ENCODE measurements around the gene ZMAT5.

ZMAT5 gene

DNA sequence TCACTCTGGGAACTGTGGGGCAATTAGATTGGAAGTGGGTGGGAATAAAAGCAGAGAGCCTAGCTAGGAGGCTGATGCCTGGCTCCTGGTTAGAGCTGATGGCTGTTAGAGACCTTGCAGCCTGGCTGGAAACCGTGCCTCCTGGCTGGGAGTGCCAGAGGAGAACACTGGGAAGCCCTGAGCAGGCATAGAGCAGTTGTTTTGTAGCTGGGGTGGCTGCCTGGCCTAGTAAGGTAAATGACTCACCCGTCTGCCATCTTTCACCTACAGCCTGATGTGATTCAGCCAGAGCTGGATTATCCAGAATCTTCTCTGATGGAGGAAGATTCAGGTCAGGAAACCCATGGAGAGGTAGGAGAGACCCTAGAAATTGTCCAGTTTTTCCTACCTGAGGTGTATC is 6.4 kb upstream of the ZMAT5 start:
- Histone ChIP-seq H3K27me3 (ENCODE audit: insufficient read depth, low read length, poor library complexity) (no peaks in the 10 kb centered on the region), H4K5ac (ENCODE audit: low read length) (no peak overlapping the region), H3K4me1 (ENCODE audit: control insufficient read depth, low read depth, low read length) (peaks cover under 1% of the 10 kb centered on the region), H4K8ac (ENCODE audit: low read depth, low read length) (no peak overlapping the region), H2BK5ac (ENCODE audit: low read length) (no peak overlapping the region), H3K36me3 (ENCODE audit: control insufficient read depth, insufficient read depth, low read length) (no peaks in the 10 kb centered on the region), H2BK120ac (ENCODE audit: low read depth, low read length) (no peak overlapping the region), H3K56ac (ENCODE audit: low read length) (no peak overlapping the region), H3K18ac (ENCODE audit: low read length) (no peak overlapping the region), H3K4me2 (ENCODE audit: low read length) (no peak overlapping the region), H3K23ac (ENCODE audit: low read length) (no peak overlapping the region), H2AK5ac (ENCODE audit: low read length) (no peak overlapping the region), H3K4me3 (ENCODE audit: low read length) (no peak overlapping the region), H3K79me1 (ENCODE audit: low read length) (peaks cover 3% of the 10 kb centered on the region), H3K4ac (ENCODE audit: low read depth, low read length) (no peak overlapping the region), H3K27ac (ENCODE audit: low read depth, low read length) (no peak overlapping the region), H3K79me2 (ENCODE audit: control insufficient read depth, insufficient read depth, low read length) (peaks cover 1% of the 10 kb centered on the region), H2BK15ac (replicated peaks; ENCODE audit: low read depth) (no peak overlapping the region), H3K9ac (ENCODE audit: low read length) (no peak overlapping the region)
- WGBS (ENCODE audit: extremely low coverage, insufficient coverage, low lambda C conversion rate): no CpG with 5 or more reads among the region's 2 CpGs
- peak; percentile 77 for DNase-seq

DNA sequence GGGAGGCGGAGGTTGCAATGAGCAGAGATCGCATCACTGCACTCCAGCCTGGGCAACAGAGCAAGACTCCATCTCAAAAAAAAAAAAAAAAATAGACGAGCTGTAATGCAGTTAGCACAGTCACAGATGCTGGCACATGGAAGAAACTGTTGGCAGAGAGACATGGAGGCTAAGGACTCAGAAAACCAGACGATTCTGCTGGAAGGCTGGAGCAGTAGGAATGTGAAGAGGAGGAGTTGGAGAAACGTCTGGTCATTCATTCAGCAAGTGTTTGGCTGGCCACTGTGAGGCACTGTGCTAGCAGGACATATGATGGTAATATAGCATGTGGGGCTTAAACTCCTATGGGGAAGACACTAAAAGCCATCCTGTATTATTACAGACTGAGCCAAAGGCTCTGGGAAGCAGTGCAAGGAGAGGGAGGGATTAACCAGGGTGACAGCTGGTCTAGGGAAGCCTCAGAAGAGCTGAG is 5.4 kb upstream of the ZMAT5 start:
- no peak overlapping the region for H3K23ac ChIP-seq (ENCODE audit: low read length)
- H3K4me3 ChIP-seq (ENCODE audit: low read length): no peak overlapping the region
- H3K4me2 ChIP-seq (ENCODE audit: low read length): no peak overlapping the region
- H2BK5ac ChIP-seq (ENCODE audit: low read length): no peak overlapping the region
- H3K56ac ChIP-seq (ENCODE audit: low read length): no peak overlapping the region
- no peak overlapping the region for H2BK15ac ChIP-seq (replicated peaks; ENCODE audit: low read depth)
- no peak overlapping the region for H3K18ac ChIP-seq (ENCODE audit: low read length)
- H3K36me3 ChIP-seq (ENCODE audit: control insufficient read depth, insufficient read depth, low read length): no peaks in the 10 kb centered on the region
- peak; percentile 66 for DNase-seq
- H3K27me3 ChIP-seq (ENCODE audit: insufficient read depth, low read length, poor library complexity): no peaks in the 10 kb centered on the region
- H3K4me1 ChIP-seq (ENCODE audit: control insufficient read depth, low read depth, low read length): peaks cover 4% of the 10 kb centered on the region
- no peak overlapping the region for H2BK120ac ChIP-seq (ENCODE audit: low read depth, low read length)
- no peak overlapping the region for H2AK5ac ChIP-seq (ENCODE audit: low read length)
- H3K27ac ChIP-seq (ENCODE audit: low read depth, low read length): no peak overlapping the region
- no peak overlapping the region for H3K4ac ChIP-seq (ENCODE audit: low read depth, low read length)
- H4K8ac ChIP-seq (ENCODE audit: low read depth, low read length): no peak overlapping the region
- peaks cover 9% of the 10 kb centered on the region for H3K79me1 ChIP-seq (ENCODE audit: low read length)
- H4K5ac ChIP-seq (ENCODE audit: low read length): no peak overlapping the region
- H3K9ac ChIP-seq (ENCODE audit: low read length): no peak overlapping the region
- WGBS (ENCODE audit: extremely low coverage, insufficient coverage, low lambda C conversion rate): no CpG with 5 or more reads among the region's 5 CpGs
- peaks cover 10% of the 10 kb centered on the region for H3K79me2 ChIP-seq (ENCODE audit: control insufficient read depth, insufficient read depth, low read length)

DNA sequence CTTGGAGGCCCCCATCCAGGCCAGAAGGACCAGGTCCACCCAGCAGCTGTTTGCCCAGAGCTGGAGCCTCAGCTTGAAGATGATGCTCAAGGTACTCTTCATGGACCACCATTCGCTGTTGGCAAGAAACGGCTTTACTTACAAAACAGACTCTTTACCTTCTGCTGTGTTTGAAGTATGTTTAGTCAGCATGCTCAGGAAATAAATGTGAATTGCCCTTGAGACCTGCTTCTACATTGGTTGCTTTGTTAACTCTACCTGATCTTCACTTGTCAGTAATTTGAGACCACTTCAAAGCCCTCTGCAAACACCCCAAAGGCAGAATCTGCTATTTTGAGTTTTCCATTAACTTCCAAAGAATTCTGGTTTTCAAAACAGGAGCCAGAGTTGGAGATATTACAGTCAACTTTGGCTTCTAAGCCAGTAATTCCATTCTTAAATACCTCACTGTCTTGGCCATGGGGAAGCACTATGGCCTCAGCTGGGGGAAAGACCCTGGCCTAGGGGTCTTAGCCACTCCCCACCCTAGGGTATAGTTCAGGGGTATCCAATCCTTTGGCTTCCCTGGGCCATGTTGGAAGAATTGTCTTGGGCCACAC is 3.0 kb upstream of the ZMAT5 start:
- no peak for DNase-seq
- Histone ChIP-seq H3K36me3 (ENCODE audit: control insufficient read depth, insufficient read depth, low read length) (no peaks in the 10 kb centered on the region), H3K4me2 (ENCODE audit: low read length) (no peak overlapping the region), H3K4ac (ENCODE audit: low read depth, low read length) (no peak overlapping the region), H3K79me1 (ENCODE audit: low read length) (peaks cover 9% of the 10 kb centered on the region), H3K79me2 (ENCODE audit: control insufficient read depth, insufficient read depth, low read length) (peaks cover 10% of the 10 kb centered on the region), H3K23ac (ENCODE audit: low read length) (no peak overlapping the region), H2BK5ac (ENCODE audit: low read length) (no peak overlapping the region), H3K56ac (ENCODE audit: low read length) (no peak overlapping the region), H2AK5ac (ENCODE audit: low read length) (no peak overlapping the region), H3K9ac (ENCODE audit: low read length) (no peak overlapping the region), H2BK120ac (ENCODE audit: low read depth, low read length) (no peak overlapping the region), H4K5ac (ENCODE audit: low read length) (no peak overlapping the region), H3K4me3 (ENCODE audit: low read length) (no peak overlapping the region), H4K8ac (ENCODE audit: low read depth, low read length) (no peak overlapping the region), H3K27me3 (ENCODE audit: insufficient read depth, low read length, poor library complexity) (no peaks in the 10 kb centered on the region), H3K18ac (ENCODE audit: low read length) (no peak overlapping the region), H3K4me1 (ENCODE audit: control insufficient read depth, low read depth, low read length) (peaks cover 4% of the 10 kb centered on the region), H2BK15ac (replicated peaks; ENCODE audit: low read depth) (no peak overlapping the region), H3K27ac (ENCODE audit: low read depth, low read length) (no peak overlapping the region)
- no CpG with 5 or more reads among the region's 2 CpGs for WGBS (ENCODE audit: extremely low coverage, insufficient coverage, low lambda C conversion rate)

DNA sequence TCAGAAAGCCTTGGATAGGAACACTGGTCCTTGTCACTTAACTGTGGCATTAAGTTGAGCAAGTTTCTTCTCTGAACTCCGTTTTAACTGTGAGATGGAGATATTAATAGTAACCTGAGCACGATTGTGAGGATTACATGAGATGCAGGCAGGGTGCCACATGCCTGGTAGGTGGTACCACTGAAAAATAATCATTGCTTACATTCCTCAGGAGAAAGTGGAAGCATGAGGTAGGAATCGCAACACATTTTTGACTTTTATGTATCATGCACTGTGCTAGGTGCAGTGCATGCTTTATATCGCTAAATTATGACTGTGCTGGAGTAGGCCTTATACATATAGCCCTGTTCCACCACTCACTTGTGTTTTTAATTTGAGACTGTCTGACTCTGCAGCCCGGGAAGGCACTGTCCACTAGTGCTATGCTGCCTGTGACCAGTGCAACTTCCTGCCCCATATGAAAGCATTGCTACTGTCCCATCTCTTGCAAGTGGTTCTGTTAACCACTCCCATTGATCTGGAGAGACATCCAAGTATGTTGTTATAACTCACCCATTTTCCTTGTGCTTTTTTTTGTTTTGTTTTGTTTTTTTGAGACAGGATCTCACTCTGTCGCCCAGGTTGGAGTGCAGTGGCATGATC is 1.4 kb upstream of the ZMAT5 start:
- no peak overlapping the region for H3K27ac ChIP-seq (ENCODE audit: low read depth, low read length)

DNA sequence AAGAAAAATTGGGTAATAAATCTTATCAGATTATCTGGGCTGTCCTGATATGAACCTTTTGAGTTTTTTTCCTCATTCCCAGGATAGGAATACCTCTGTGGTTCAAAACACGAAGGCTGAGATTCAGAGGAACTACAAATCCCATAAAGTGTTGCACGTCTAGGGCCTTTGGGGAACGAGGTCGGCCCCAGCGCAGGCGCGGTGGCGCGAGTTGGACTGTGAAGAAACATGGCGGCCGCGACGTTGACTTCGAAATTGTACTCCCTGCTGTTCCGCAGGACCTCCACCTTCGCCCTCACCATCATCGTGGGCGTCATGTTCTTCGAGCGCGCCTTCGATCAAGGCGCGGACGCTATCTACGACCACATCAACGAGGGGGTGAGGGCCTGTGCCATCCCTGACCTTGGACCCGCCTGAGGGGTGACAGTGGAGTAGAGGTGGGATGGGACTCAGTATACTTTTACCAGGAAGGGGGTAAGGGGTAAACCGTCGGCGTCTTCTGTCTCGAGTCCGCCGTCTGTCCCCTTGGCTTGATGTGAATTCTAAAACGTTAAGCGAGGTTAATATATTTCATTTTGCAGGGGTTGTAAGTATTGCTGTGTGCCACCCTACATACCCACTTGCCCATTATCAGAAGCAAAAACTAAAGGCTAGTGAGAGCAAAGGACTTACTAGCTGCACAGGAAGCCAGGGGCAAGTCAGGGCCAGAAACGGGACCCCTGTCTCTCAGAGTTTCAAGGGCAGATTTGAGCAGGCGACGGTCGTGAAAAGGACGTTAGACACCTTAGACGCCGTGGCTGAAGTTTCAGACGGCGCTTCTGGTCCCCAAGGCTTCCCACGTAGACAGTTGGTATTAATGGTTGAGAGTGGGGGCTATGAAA is 604 bp upstream of the ZMAT5 start, which contains the start of gene UQCR10:
Gene UQCR10, plus strand, starts transcription at position 199 of the 881 bp plus-strand sequence. Its CDS starts 30 bp downstream, at position 229.
- H3K79me1 ChIP-seq (ENCODE audit: low read length): peaks cover 9% of the 10 kb centered on the region
- peak within 1 kb of the TSS; percentile 84 for H3K4me2 ChIP-seq (ENCODE audit: low read length)
- peaks cover 10% of the 10 kb centered on the region for H3K79me2 ChIP-seq (ENCODE audit: control insufficient read depth, insufficient read depth, low read length)
- WGBS (ENCODE audit: extremely low coverage, insufficient coverage, low lambda C conversion rate): no CpG with 5 or more reads among the region's 46 CpGs
- H2BK120ac ChIP-seq (ENCODE audit: low read depth, low read length): no peak within 1 kb of the TSS
- H4K8ac ChIP-seq (ENCODE audit: low read depth, low read length): no peak within 1 kb of the TSS
- H2BK15ac ChIP-seq (replicated peaks; ENCODE audit: low read depth): no peak within 1 kb of the TSS
- H3K23ac ChIP-seq (ENCODE audit: low read length): no peak within 1 kb of the TSS
- H3K18ac ChIP-seq (ENCODE audit: low read length): peak within 1 kb of the TSS; percentile 16
- no peaks in the 10 kb centered on the region for H3K27me3 ChIP-seq (ENCODE audit: insufficient read depth, low read length, poor library complexity)
- peak within 1 kb of the TSS; percentile 14 for H2BK5ac ChIP-seq (ENCODE audit: low read length)
- H3K4ac ChIP-seq (ENCODE audit: low read depth, low read length): peak within 1 kb of the TSS; percentile 76
- H2AK5ac ChIP-seq (ENCODE audit: low read length): no peak within 1 kb of the TSS
- peak; percentile 94 for DNase-seq
- H4K5ac ChIP-seq (ENCODE audit: low read length): peak within 1 kb of the TSS; percentile 23
- H3K4me3 ChIP-seq (ENCODE audit: low read length): peak within 1 kb of the TSS; percentile 74
- H3K9ac ChIP-seq (ENCODE audit: low read length): peak within 1 kb of the TSS; percentile 90
- peak within 1 kb of the TSS; percentile 95 for H3K56ac ChIP-seq (ENCODE audit: low read length)
- H3K4me1 ChIP-seq (ENCODE audit: control insufficient read depth, low read depth, low read length): peaks cover 4% of the 10 kb centered on the region
- H3K36me3 ChIP-seq (ENCODE audit: control insufficient read depth, insufficient read depth, low read length): no peaks in the 10 kb centered on the region
- H3K27ac ChIP-seq (ENCODE audit: low read depth, low read length): peak within 1 kb of the TSS; percentile 34

More for the DNA sequence above, 1.4 kb upstream of the ZMAT5 start:
- H4K8ac ChIP-seq (ENCODE audit: low read depth, low read length): no peak overlapping the region
- no peaks in the 10 kb centered on the region for H3K27me3 ChIP-seq (ENCODE audit: insufficient read depth, low read length, poor library complexity)
- H3K79me1 ChIP-seq (ENCODE audit: low read length): peaks cover 9% of the 10 kb centered on the region
- no peak overlapping the region for H2BK120ac ChIP-seq (ENCODE audit: low read depth, low read length)
- H2AK5ac ChIP-seq (ENCODE audit: low read length): no peak overlapping the region
- no peak overlapping the region for H3K18ac ChIP-seq (ENCODE audit: low read length)
- WGBS (ENCODE audit: extremely low coverage, insufficient coverage, low lambda C conversion rate): no CpG with 5 or more reads among the region's 6 CpGs
- peak overlapping the region; percentile 83 for H3K9ac ChIP-seq (ENCODE audit: low read length)
- no peak overlapping the region for H2BK5ac ChIP-seq (ENCODE audit: low read length)
- H3K4me2 ChIP-seq (ENCODE audit: low read length): peak overlapping the region; percentile 82
- H2BK15ac ChIP-seq (replicated peaks; ENCODE audit: low read depth): no peak overlapping the region
- H3K4me3 ChIP-seq (ENCODE audit: low read length): peak overlapping the region; percentile 62
- peak overlapping the region; percentile 95 for H3K56ac ChIP-seq (ENCODE audit: low read length)
- no peak overlapping the region for H3K23ac ChIP-seq (ENCODE audit: low read length)
- H3K36me3 ChIP-seq (ENCODE audit: control insufficient read depth, insufficient read depth, low read length): no peaks in the 10 kb centered on the region
- peaks cover 4% of the 10 kb centered on the region for H3K4me1 ChIP-seq (ENCODE audit: control insufficient read depth, low read depth, low read length)
- H3K79me2 ChIP-seq (ENCODE audit: control insufficient read depth, insufficient read depth, low read length): peaks cover 10% of the 10 kb centered on the region
- H4K5ac ChIP-seq (ENCODE audit: low read length): no peak overlapping the region
- DNase-seq: no peak
- no peak overlapping the region for H3K4ac ChIP-seq (ENCODE audit: low read depth, low read length)
